ENCODE data around the gene PRR15L.
"Not testable (repeated sequence)": the region's sequence is repeated elsewhere in the genome, so short reads cannot be mapped to it uniquely, and the experiment has no call there.

Gene PRR15L

DNA sequence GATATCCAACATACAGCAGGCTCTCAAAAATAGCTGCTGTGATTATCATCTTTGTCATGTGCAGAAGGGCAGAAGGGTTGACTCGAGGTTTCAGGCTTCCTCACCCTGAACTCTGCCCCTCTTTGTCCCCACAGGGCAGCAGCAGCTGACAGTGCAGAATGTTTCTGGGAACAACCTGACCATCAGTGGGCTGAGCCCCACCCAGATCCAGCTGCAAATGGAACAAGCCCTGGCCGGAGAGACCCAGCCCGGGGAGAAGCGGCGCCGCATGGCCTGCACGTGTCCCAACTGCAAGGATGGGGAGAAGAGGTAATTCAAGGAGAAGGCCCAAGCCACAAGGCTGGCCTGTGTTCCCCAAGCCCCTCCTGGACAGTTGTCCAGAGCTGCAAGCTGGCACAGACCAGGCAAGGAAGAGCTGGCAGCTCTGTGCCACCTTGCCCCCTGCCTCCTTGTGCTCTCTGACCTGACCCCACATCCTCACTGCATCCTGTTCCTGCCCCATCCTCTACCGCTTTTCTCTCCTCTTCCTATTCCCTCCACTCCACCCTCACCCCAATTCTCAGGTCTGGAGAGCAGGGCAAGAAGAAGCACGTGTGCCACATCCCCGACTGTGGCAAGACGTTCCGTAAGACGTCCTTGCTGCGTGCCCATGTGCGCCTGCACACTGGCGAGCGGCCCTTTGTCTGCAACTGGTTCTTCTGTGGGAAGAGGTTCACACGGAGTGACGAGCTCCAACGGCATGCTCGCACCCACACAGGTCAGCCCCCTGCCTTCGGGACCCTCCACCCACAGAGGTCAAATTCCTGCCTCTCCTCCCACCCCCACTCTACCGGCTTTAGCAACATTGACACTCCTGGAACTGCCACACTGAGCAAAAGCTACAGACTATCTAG is 32.7 kb downstream of the PRR15L start:
- no peaks in the 10 kb centered on the region for H3K27me3 ChIP-seq (ENCODE audit: low read depth, low read length)
- no peaks in the 10 kb centered on the region for H4K20me1 ChIP-seq (ENCODE audit: insufficient read depth, low read length)
- no peak overlapping the region for H2AFZ ChIP-seq (ENCODE audit: low read depth, low read length)
- TF ChIP-seq EZH2phosphoT487 (IDR thresholded peaks at IDR 0.05; ENCODE audit: low read depth) = no peak
- TF ChIP-seq, protein P1, sequence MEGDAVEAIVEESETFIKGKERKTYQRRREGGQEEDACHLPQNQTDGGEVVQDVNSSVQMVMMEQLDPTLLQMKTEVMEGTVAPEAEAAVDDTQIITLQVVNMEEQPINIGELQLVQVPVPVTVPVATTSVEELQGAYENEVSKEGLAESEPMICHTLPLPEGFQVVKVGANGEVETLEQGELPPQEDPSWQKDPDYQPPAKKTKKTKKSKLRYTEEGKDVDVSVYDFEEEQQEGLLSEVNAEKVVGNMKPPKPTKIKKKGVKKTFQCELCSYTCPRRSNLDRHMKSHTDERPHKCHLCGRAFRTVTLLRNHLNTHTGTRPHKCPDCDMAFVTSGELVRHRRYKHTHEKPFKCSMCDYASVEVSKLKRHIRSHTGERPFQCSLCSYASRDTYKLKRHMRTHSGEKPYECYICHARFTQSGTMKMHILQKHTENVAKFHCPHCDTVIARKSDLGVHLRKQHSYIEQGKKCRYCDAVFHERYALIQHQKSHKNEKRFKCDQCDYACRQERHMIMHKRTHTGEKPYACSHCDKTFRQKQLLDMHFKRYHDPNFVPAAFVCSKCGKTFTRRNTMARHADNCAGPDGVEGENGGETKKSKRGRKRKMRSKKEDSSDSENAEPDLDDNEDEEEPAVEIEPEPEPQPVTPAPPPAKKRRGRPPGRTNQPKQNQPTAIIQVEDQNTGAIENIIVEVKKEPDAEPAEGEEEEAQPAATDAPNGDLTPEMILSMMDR (IDR thresholded peaks at IDR 0.05; ENCODE audit: low read depth, low read length) = no peak
- no peak overlapping the region for H3K4me2 ChIP-seq (ENCODE audit: low read length)
- H3K79me2 ChIP-seq (ENCODE audit: low read length) = no peaks in the 10 kb centered on the region
- H3K27ac ChIP-seq (ENCODE audit: low read length) = no peak overlapping the region
- no peak overlapping the region for H3K4me3 ChIP-seq (ENCODE audit: low read length)
- H3K9me3 ChIP-seq (ENCODE audit: insufficient read depth, low read length) = no peaks in the 10 kb centered on the region
- H3K36me3 ChIP-seq (replicated peaks; ENCODE audit: low read depth, low read length) = peaks cover 19% of the 10 kb centered on the region
- H3K9ac ChIP-seq (ENCODE audit: low read length) = no peak overlapping the region
- 0 out of 2 replicates have a peak, but pooled peaks cover 5% of the 10 kb centered on the region for H3K4me1 ChIP-seq (ENCODE audit: low read length)

DNA sequence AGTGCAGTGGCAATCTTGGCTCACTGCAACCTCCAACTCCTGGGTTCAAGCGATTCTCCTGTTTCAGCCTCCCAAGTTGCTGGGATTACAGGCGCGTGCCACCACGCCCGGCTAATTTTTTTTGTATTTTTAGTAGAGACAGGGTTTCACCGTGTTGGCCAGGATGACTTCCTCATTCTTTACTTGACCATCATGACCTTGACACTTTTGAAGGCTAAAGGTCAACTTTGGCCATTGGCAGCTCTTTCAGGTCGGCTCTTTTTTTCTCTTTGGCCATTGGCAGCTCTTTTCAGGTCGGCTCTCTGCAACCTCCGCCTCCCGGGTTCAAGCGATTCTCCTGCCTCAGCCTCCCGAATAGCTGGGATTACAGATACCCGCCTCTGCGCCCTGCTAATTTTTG is 37.8 kb downstream of the PRR15L start:
- not testable (repeated sequence) for H3K9me3 ChIP-seq (ENCODE audit: insufficient read depth, low read length); H3K36me3 ChIP-seq (replicated peaks; ENCODE audit: low read depth, low read length); H3K79me2 ChIP-seq (ENCODE audit: low read length); H3K27ac ChIP-seq (ENCODE audit: low read length); H3K4me2 ChIP-seq (ENCODE audit: low read length); H3K9ac ChIP-seq (ENCODE audit: low read length); H3K4me3 ChIP-seq (ENCODE audit: low read length); H4K20me1 ChIP-seq (ENCODE audit: insufficient read depth, low read length); H2AFZ ChIP-seq (ENCODE audit: low read depth, low read length); H3K4me1 ChIP-seq (ENCODE audit: low read length); H3K27me3 ChIP-seq (ENCODE audit: low read depth, low read length)

DNA sequence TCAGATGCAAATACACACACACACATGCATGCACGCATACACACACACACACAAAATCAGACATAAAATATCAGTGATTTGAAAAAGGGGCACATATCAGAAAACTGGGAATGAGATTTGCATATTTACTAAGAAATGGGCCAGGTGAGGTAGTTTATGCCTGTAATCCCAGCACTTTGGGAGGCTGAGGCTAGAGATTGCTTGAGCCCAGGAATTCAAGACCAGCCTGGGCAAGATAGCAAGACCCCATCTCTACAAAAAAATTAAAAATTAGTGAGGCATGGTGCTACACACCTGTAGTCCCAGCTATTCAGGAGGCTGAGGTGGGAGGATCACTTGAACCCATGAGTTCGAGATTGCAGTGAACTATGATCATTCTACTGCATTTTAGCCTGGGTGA is 38.7 kb downstream of the PRR15L start:
- no peak overlapping the region for H3K9ac ChIP-seq (ENCODE audit: low read length)
- H3K4me1 ChIP-seq (ENCODE audit: low read length) = no peaks in the 10 kb centered on the region
- H3K27me3 ChIP-seq (ENCODE audit: low read depth, low read length) = no peaks in the 10 kb centered on the region
- H3K4me3 ChIP-seq (ENCODE audit: low read length) = no peak overlapping the region
- H2AFZ ChIP-seq (ENCODE audit: low read depth, low read length) = no peak overlapping the region
- H3K79me2 ChIP-seq (ENCODE audit: low read length) = no peaks in the 10 kb centered on the region
- H3K9me3 ChIP-seq (ENCODE audit: insufficient read depth, low read length) = no peaks in the 10 kb centered on the region
- H3K27ac ChIP-seq (ENCODE audit: low read length) = no peak overlapping the region
- no peak for TF ChIP-seq EZH2phosphoT487 (IDR thresholded peaks at IDR 0.05; ENCODE audit: low read depth)
- TF ChIP-seq, protein P1 (IDR thresholded peaks at IDR 0.05; ENCODE audit: low read depth, low read length) = no peak
- peaks cover 6% of the 10 kb centered on the region for H3K36me3 ChIP-seq (replicated peaks; ENCODE audit: low read depth, low read length)
- no peaks in the 10 kb centered on the region for H4K20me1 ChIP-seq (ENCODE audit: insufficient read depth, low read length)
- no peak overlapping the region for H3K4me2 ChIP-seq (ENCODE audit: low read length)

DNA sequence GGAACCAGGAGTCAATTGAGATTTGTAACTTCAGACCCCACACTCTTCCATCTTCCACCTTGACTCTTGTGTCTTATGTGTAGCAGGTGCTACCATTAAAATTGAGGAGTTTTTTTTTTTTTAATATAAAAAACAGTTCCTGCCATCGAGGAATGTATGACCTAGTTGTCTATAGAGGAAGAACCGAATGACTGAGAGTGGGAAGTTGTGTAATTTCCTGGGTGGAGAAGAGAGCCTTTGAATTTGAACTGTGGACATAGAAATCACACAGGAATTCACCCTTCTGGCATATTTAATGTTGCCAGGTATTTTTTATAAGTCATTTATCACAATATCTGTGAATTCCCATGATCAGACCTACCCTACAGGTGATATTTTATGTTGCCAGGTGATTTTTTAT is 39.7 kb downstream of the PRR15L start:
- H2AFZ ChIP-seq (ENCODE audit: low read depth, low read length) = no peak overlapping the region
- no peaks in the 10 kb centered on the region for H4K20me1 ChIP-seq (ENCODE audit: insufficient read depth, low read length)
- no peak overlapping the region for H3K9ac ChIP-seq (ENCODE audit: low read length)
- no peaks in the 10 kb centered on the region for H3K4me1 ChIP-seq (ENCODE audit: low read length)
- H3K27me3 ChIP-seq (ENCODE audit: low read depth, low read length) = no peaks in the 10 kb centered on the region
- TF ChIP-seq EZH2phosphoT487 (IDR thresholded peaks at IDR 0.05; ENCODE audit: low read depth) = no peak
- TF ChIP-seq, protein P1 (IDR thresholded peaks at IDR 0.05; ENCODE audit: low read depth, low read length) = no peak
- H3K4me2 ChIP-seq (ENCODE audit: low read length) = no peak overlapping the region
- no peak overlapping the region for H3K27ac ChIP-seq (ENCODE audit: low read length)
- H3K9me3 ChIP-seq (ENCODE audit: insufficient read depth, low read length) = no peaks in the 10 kb centered on the region
- H3K36me3 ChIP-seq (replicated peaks; ENCODE audit: low read depth, low read length) = peaks cover 1% of the 10 kb centered on the region
- H3K4me3 ChIP-seq (ENCODE audit: low read length) = no peak overlapping the region
- no peaks in the 10 kb centered on the region for H3K79me2 ChIP-seq (ENCODE audit: low read length)
